NCI-H510A treated with DMSO at 0.1 percent for 48 hours (cell line): ENCODE data around the gene WDR47.
A peak's percentile ranks its signal among the peaks of the same experiment; 100 is the strongest.

Source experiments
- DNase-seq: peaks from one replicate; lab custom pipeline; 2025; lab: John Stamatoyannopoulos, UW

Gene WDR47

DNA sequence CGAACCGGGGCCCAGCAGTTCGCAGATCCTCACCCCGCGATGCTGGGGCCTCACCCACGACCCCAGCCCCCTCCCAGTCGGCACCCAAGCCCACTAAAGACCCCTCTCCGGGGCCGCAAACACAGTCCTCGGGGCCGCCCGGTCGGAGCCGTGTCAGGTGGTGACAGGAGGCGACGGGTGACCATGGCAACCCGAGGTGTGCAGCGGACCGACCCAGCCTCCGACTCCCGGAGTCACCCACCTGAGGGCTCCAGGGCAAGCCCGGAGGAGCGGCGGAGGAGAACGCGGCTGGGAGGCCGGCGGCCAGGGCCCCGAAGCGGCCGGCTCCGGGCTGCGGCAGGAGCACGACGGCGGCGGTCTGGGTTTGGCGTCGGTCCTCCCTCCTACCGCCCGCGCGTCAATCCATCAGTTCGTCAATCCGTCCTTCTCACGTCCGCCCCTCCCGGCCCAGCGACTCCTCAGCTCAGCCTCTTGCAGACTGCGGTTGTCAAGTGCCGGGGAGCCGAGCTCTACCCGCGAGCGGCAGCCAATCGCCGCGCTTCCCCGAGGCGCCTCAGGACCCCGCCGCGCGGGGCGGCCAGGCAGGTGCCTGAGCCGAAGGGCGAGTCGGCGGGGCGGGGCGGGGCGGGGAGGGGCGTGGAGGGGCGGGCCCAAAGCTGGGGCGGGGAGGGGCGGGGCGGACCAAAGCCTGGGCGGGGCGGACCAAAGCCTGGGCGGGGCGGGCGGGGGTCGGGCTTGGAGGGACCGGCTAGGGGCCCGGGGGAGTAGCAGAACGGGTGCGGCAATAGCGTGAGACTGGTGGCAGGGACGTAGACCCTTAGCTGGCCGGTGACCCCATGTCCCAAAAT is at the start of gene WDR47:
TSS of gene WDR47 (minus strand) at position 482 of the 848 bp plus-strand sequence. CDS start 18,590 bp downstream, outside the sequence.
- peak; percentile 92 for DNase-seq

DNA sequence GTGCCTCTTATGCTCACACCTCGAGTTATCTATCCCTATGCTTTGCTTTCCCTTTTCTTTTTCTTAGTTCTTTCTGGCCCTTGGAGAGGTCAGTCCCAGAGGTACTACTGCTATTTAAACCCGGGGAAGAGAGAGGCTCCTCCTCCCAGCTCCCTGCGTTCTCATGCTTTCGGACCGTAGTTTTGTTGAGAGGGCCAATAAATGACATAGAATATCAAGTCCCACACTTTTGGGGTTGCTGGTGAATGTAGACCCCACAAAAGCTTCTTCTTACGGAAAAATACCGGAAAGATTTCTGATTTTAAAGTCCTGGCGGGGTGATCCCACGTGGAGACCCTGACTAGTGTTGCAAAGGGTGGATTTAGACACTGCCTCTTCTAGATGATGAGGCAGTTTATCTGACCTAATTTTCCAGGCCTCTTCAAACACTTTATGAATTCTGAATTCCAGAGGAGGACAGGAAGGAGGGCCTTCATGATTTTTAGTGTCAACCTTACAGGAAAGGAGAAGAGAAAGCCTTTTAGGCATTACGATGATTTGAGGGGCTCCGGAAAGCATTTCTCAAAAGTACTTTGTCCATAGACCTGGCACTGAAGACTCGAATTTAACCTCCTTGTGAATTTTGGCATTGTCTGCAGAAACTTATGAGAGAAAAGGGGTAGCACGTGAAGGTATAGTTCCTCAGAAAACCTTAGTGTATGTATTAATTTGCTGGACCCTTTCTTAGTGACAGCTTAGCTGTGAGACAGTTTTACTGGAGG is 49.4 kb upstream of the WDR47 start:
- peak; percentile 74 for DNase-seq

DNA sequence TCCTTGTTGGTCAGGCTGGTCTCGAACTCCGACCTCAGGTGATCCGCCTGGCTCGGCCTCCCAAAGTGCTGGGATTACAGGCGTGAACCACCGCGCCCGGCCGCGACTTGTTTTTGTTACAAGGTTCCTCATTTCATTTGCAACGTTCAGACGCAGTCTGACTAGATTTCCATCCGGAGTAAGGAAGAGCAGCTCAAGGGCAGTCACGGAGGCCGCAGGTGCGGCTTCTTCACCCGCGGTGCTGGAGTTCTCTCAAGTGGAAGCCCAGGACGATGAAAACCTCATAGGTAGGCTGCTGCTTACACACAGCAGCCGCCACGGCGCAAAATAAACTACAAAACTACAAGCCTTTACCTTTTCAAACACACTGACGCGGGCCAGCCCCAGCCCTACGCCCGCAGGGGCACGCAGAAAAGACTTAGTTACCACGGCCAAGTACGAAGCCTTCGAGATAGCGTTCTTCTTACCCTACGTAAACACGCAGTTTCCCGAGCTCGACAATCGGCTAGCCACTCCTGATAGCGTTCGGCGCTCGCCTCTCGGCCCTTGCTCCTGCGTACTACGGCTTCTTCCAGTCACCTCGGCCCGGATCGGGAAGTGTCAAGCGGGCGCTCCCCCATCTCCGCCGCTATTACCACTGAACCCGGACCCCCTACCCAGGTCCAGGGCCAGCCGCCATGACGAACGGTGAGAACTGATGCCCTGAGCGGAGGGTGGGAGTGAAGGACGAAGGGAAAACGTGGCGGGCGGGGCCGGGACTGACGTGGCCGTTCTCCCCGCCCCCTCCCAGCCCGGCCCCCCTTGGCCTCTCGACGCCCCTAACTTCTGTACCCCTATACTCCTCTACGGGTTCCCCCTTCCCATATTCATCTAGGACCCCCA is 48.5 kb upstream of the WDR47 start, which contains the start of gene TMEM167B:
TSS of gene TMEM167B (plus strand) at position 569 of the 882 bp plus-strand sequence. CDS start at position 678, 109 bp downstream.
- peak; percentile 93 for DNase-seq

DNA sequence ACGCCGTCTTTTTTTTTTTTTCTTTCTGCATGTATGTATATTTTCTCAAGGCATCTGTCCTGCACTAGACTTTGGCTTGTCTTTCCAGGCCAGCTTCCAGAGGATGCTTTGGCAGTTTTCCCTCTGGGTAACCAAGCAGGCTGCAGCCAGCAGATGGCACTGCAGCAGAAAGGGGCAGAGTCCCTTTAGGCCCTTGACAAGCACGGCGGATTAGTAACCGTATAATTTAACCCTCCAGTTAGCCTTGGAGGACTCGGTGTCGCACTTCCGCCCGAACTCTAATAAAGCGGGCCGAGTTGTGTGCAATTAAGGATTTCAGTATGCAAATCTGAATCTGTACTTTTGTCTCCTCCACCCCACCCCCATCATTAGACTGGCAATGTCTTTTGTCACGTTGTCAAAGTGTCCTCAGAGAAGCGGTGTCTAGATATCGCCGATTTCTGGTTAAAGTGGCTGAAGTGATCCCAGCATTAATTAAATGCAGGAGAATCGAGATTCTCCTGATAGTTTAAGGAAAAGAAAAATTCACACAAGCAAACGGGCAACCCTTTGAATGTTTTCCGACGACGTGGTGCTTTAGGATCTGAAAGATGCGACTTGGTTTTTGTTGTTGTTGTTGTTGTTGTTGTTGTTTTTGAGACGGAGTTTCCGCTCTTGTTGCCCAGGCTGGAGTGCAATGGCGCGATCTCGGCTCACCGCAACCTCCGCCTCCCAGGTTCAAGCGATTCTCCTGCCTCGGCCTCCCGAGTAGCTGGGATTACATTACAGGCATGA is 47.5 kb upstream of the WDR47 start:
- peak; percentile 90 for DNase-seq

DNA sequence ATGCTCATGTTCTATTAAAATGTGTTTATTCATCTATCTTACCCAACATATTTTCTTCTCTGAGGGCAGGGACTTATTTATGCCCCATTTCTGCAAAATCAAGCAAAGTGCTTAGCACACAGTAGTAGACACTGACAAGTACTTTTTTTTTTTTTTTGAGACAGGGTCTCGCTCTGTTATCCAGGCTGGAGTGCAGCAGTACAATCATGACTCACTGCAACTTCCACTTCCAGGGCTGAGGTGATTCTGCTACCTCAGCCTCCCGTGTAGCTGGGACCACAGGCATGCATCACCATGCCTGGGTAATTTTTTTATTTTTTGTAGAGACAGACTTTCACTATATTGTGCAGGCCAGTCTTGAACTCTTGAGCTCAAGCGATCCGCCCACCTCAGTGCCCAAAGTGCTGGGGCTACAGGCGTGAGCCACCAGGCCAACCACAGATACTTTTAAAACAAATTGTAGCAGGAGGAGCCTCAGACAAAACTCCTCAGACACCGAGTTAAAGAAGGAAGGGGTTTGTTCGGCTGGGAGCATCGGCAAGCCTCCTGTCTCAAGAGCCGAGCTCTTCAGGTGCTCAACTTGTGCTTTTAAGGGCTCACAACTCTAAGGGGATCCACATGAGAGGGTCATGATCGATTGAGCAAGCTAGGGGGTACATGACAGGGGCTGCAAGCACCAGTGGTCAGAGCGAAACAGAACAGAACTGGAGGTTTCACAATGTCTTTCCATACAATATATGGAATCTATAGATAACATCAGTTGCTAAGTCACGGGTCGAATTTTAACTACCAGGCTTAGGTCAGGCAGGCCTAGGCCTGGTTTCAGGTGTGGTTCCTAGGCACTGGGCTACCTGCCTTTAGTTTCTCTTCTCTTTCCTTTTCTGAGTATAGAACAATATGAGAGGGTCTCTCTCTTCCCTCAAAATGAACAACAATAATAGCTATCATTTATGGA is 42.9 kb upstream of the WDR47 start:
- DNase-seq: no peak

DNA sequence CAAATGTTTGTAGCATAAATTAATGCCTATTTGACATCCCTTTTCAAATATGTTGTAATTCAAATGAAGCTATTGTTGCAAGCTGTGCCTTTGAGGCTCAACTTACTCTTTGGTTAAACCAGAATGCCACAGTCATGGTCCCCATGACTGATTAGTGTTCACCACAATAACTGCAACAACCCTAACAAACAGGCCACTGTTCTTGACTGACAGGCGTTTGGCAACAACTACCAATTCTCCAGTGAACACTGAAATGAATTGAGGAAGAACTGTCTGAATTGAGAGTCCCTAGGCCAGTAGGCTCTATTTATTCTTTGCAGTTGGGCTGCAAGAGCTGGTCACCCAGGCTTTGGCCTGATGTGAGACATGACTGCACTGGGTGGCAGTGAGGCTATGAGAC is 42.0 kb upstream of the WDR47 start:
- DNase-seq: no peak

DNA sequence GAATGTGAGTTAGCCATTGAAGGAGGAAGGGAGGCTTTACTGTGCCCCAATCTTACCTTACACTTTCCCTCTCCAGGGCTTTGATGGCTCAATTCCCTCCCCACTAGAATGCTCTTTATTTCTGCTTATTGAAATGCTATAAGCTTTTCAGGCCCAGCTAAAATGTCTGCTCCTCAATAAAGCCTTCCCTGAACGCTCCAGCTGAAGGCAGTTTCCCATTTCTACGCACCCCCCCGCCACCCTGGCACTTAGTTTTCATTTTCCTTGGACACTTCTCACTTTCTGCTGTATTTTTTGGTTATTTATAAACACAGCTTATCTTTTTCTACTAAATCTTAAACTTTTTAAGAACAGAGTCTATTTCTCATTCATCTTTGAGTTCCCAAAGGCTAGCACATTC is 41.6 kb upstream of the WDR47 start:
- DNase-seq: no peak

DNA sequence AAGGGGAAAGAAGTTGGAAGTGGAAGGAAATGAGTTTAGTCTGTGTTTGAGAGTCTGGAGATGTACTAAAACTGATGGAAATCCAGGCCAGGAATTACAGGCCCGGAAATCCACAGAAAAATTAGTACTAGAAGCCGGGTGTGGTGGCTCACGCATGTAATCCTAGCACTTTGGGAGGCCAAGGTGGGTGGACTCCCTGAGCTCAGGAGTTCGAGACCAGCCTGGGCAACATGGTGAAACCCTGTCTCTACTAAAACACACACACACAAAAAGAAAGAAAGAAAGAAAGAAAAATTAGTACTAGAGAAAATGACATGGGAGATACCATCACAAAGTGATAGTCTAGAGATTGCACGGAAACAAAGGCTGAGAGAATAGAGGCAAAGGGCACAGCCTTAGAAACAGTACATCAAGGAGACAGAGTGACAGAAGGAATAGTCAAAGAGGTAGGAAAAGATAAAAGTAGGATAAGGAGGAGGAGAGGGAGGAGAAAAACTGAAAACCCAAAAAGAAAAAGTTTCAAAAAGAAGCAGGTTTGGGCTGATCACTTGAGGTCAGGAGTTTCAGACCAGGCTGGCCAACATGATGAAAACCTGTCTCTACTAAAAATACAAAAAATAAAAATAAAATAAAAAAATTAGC is 38.7 kb upstream of the WDR47 start:
- DNase-seq: no peak

DNA sequence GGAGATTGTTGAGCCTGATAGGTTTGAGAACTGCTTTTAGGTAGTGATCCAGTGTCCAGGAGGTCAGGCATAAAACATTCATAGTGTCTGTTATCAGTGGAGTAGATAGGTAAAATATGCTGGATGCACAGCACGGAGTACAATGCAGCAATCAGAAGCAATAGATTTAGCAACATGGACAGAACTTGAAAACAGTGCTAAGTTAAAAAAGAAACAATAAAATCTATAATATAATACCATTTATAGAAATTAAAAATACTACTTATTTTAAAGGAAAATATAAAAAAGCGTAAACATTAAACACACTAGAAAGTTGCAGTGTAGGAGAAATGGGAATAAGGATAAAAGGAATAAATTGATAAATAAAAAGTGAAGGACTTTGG is 37.3 kb upstream of the WDR47 start:
- no peak for DNase-seq

DNA sequence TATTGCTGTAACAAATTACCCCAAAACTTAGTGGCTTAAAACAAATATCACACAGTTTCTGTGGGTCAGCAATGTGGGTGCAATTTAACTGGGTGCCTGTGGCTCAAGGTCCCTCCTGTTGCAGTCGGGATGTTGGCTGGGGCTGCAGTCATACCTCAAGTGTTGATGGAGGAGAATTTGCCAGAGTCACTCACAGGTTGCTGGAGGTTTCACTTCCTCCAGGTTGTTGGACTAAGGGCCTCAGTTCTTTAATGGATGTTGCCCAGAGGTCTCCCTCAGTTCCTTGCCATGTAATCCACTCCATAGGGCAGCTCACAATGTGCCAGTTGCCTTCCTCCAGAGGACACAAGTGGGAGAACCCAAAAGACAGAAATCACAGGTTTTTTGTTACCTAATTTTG is 36.4 kb upstream of the WDR47 start:
- DNase-seq: no peak

DNA sequence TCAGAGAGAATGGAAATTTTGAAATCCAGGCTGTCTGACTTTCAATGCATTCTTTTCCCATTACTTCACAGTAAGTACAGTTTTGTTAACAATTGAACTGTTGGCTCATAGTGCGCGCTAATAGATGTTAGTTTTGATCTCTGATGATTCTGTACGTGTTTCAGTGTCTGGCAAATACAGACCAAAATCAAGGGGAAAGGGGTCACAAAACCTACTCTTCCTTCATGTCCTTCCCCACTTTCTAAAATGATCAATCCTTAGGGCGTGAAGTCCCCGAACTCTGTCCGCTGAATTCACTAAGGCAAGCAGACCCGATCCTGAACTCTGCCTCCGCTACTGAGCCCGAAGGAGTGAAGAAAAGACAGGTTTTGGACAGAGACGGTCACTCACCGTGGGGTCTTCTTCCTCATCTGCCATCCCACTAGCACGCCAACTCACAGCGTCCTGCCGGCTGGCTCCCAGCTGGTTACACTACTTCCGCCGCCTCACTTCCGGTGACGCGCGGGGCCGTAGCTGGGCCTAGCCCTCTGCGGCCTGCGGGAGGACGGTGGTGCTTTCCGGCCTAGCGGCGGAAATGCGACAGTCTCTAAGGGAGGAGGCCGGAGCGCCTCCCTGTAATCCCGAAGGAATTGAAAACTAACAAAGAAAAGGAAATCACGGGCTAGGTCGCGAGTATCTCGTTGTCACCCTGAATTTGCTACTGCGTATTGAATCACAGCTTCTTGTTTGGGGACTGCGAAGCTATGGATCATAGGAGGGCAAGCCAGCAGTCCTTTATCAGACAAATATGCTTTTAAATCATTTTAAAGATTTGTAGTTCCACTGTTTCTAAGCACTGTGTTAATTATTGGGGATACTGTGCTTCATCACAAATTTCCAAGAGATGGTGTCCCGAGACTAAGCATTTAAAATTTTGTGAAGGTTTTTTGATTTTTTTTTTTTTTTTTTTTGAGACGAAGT is 33.9 kb upstream of the WDR47 start, which contains the start of gene TAF13:
TSS of gene TAF13 (minus strand) at position 473 of the 960 bp plus-strand sequence. CDS start at position 417, 56 bp downstream.
- peak; percentile 92 for DNase-seq

DNA sequence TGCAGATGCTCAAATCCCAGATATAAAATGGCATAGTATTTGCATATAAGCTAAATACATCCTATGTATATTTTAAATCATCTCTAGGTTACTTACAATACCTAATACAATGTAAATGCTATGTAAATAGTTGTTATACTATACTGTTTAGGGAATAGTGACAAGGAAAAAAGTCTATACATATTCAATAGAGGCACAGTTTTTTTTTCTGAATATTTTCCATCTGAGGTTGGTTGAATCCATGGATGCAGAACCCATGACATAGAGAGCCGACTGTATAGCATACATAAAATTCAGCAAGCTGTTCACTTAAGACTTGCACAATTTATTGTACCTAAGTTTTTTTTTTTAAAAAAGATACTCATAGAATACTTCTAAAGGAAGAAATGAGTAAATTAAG is 27.4 kb upstream of the WDR47 start:
- no peak for DNase-seq

DNA sequence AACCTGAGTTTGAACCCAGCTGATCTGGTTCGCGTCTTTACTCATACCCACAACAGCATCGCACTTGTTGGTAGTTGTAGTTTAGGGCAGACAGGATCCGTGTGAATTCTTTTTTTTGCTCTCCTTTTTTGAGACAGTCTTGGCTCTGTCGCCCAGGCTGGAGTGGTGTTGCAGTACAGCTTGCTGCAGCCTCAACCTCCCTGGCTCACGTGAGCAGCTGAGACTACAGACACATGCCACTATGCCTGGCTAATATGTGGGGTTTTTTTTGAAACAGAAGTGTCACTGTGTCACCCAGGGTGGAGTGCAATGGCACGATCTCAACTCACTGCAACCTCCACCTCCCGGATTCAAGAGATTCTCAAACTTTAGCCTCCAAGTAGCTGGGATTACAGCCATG is 26.0 kb upstream of the WDR47 start:
- DNase-seq: no peak

DNA sequence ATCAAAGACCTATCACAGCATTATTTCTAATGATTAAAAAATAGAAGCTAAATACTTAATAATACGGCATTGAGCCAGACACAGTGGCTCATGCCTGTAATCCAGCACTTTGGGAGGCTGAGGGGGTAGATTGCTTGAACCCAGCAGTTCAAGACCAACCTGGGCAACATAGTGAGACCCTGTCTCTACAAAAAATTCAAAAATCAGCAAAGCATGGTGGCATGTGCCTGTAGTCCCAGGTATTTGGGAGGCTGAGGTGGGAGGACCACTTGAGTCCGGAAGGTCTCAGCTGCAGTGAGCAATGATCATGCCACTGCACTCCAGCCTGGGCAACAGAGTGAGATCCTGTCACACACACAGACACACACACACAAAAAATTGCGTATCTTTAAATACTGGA is 23.2 kb upstream of the WDR47 start:
- DNase-seq: no peak

DNA sequence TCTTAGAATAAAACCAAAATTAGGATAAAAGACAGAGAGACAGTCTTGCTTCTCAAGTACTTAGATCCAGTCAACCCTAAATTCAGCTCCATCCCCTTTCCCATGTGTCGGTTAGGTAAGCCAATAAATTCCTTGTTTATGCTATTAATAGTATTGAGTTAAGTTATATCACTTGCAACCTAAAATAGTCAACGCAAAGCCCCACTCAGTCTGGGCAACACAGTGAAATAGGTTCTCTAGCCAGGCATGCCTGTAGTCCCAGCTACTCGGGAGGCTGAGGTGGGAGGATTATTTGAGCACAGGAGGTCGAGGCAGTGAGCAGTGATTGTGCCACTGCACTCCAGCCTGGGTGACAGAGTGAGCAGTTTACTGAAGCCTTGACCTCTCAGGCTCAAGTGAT is 19.3 kb upstream of the WDR47 start:
- no peak for DNase-seq

DNA sequence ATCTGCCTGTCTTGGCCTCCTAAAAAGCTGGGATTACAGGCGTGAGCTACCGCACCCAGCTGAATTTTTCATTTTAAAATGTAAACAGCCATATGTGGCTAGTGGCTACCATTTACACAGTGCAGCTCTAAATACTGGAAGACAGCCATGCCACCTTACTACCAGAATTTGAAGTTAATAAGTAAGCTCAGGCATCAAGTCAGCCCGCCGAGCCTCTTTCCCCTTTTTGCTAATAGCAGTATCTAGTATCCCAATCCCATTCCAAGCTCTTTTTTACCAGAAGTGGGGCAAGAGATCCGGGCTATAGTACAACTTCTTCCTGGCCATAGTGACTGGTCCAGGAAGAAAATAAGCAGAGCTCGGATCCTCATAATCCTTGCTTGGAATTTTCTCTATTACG is 18.8 kb upstream of the WDR47 start:
- DNase-seq: no peak

DNA sequence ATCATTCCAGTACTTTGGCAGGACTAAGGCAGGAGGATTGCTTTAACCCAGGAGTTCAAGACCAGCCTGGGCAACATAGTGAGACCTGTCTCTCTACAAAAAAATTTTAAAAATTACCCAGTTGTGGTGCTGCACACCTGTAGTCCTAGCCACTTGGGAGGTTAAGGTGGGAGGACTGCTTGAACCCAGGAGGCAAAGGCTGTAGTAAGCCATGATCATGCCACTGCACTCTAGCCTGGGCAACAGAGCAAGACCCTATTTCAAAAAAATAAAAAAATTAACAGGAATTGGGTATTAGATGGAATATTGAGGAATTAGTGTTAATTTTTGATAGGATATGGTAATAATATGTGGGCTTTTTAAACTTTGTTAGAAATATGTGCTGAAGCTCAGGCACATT is 17.1 kb upstream of the WDR47 start:
- no peak for DNase-seq

DNA sequence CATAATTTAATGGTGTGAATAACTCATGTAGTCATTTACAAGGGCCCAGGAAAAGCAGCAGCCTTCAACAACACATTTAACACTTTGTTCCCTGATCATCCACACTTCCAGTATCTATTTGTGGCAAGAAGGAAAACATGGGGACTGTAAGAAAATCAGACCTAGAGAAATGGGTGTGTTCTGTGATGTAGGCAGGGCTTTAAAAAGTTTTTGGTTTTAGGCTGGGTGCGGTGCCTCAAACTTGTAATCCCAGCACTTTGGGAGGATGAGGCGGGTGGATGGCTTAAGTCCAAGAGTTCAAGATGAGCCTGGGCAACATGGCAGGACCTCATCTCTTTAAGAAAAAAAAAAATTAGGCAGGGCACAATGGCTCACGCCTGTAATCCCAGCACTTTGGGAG is 14.2 kb upstream of the WDR47 start:
- DNase-seq: no peak
